Measurements from ENCODE around the gene GDNF.

The GDNF gene

DNA sequence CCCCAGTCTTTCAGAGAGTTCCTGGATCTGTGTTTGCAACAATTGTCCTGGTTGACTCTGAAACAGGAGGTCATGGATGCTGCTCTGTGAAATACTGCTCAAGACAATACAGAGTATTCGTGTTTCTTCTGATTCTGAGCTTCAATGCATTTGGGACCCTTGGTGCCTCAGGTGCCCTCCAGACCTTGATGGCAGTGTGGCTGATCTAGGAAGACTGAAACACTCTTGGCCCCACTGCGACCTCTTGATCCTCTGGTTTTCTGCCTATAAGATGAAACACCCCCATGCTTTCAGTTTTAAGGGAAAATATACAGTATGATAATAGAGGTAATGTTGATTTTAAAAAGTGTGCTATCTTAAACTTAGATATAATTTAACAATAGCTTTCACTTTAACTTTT lies 67.6 kb downstream of the GDNF start:
- Histone ChIP-seq H3K4me3 (ENCODE audit: low read depth in 1 of 2, low read length in 1 of 2) (no peak overlapping the region), H3K36me3 (no peaks in the 10 kb centered on the region), H3K27ac (peak overlapping the region; percentile 79), H3K27me3 (no peaks in the 10 kb centered on the region), H3K9me3 (no peaks in the 10 kb centered on the region), H3K4me1 (ENCODE audit: control insufficient read depth in 1 of 2, insufficient read depth in 1 of 2, low read depth in 1 of 2, low read length in 1 of 2) (peaks cover 47 to 57% of the 10 kb centered on the region in 2 experiments)
- TF ChIP-seq, protein P1, sequence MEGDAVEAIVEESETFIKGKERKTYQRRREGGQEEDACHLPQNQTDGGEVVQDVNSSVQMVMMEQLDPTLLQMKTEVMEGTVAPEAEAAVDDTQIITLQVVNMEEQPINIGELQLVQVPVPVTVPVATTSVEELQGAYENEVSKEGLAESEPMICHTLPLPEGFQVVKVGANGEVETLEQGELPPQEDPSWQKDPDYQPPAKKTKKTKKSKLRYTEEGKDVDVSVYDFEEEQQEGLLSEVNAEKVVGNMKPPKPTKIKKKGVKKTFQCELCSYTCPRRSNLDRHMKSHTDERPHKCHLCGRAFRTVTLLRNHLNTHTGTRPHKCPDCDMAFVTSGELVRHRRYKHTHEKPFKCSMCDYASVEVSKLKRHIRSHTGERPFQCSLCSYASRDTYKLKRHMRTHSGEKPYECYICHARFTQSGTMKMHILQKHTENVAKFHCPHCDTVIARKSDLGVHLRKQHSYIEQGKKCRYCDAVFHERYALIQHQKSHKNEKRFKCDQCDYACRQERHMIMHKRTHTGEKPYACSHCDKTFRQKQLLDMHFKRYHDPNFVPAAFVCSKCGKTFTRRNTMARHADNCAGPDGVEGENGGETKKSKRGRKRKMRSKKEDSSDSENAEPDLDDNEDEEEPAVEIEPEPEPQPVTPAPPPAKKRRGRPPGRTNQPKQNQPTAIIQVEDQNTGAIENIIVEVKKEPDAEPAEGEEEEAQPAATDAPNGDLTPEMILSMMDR (IDR thresholded peaks at IDR 0.05), result no peak

DNA sequence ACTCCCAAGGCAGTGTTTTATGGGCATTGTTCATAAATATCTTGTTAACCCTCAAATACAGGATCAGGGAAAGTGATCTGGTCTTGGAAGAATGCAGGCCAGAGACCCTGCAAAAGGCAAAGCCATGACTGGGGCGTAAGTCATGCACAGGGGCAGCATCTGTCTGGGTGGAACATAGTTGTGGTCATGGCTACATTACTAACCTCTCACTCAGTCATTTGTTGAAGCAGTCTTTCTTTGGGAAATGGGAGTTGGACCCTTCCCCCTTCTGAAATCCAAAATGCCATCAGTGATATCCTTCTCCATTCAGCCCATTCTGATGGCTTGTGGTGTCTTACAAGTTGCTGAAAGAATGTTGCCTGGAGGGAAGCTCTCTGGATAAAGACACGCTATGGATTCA lies 68.1 kb downstream of the GDNF start:
- no peaks in the 10 kb centered on the region for H3K36me3 ChIP-seq
- TF ChIP-seq, protein P1 (IDR thresholded peaks at IDR 0.05), result no peak
- H3K27ac ChIP-seq, result peak overlapping the region; percentile 79
- no peak overlapping the region for H3K4me3 ChIP-seq (ENCODE audit: low read depth in 1 of 2, low read length in 1 of 2)
- peaks cover 42 to 52% of the 10 kb centered on the region in 2 experiments for H3K4me1 ChIP-seq (ENCODE audit: control insufficient read depth in 1 of 2, insufficient read depth in 1 of 2, low read depth in 1 of 2, low read length in 1 of 2)
- no peaks in the 10 kb centered on the region for H3K9me3 ChIP-seq
- H3K27me3 ChIP-seq, result no peaks in the 10 kb centered on the region

DNA sequence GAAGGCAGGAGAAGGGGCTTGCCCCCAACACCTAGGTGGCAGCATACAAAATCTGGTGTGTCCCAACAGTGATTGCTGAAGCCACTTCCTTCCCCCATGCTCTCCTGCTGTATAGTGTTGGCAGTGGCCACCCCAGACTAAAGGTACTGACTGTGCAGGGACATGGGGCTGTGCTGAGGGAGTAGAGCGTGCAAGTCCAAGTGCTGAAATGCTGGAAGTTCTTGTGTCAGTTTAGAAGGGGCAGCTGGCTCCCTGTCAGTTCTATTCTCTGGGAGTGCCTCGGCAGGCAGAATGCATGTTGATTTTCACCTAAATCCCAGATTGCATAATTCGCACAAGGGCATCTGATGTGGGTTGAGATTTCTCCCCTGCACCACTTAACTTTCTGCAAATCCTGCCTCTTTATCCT lies 68.6 kb downstream of the GDNF start:
- no peaks in the 10 kb centered on the region for H3K27me3 ChIP-seq
- H3K4me3 ChIP-seq (ENCODE audit: low read depth in 1 of 2, low read length in 1 of 2), result no peak overlapping the region
- TF ChIP-seq, protein P1 (IDR thresholded peaks at IDR 0.05), result no peak
- peak overlapping the region; percentile 79 for H3K27ac ChIP-seq
- peaks cover 42 to 48% of the 10 kb centered on the region in 2 experiments for H3K4me1 ChIP-seq (ENCODE audit: control insufficient read depth in 1 of 2, insufficient read depth in 1 of 2, low read depth in 1 of 2, low read length in 1 of 2)
- no peaks in the 10 kb centered on the region for H3K9me3 ChIP-seq
- H3K36me3 ChIP-seq, result no peaks in the 10 kb centered on the region

DNA sequence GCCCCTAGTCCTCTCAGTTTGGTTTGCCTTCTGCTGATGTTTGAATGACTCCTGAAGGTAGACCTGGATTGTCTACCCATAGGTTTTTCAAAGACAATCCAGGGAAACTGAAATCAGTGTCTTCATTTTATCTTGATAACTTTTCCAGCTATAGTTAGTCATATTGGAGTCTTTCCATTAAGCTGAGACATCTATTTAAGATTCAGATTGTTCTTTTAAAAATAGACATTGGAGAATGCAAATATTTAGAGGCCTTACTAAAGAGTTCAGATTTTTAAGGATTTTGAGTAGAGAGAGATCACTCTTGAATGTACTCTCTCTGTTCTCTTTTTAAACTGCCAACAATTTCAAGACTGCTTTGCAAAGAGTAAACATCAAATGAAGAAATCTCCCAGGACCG lies 69.1 kb downstream of the GDNF start:
- Histone ChIP-seq H3K9me3 (no peaks in the 10 kb centered on the region), H3K27ac (peak overlapping the region; percentile 79), H3K27me3 (no peaks in the 10 kb centered on the region), H3K36me3 (no peaks in the 10 kb centered on the region), H3K4me1 (ENCODE audit: control insufficient read depth in 1 of 2, insufficient read depth in 1 of 2, low read depth in 1 of 2, low read length in 1 of 2) (peaks cover 42 to 48% of the 10 kb centered on the region in 2 experiments), H3K4me3 (ENCODE audit: low read depth in 1 of 2, low read length in 1 of 2) (no peak overlapping the region)
- TF ChIP-seq, protein P1 (IDR thresholded peaks at IDR 0.05), result no peak

DNA sequence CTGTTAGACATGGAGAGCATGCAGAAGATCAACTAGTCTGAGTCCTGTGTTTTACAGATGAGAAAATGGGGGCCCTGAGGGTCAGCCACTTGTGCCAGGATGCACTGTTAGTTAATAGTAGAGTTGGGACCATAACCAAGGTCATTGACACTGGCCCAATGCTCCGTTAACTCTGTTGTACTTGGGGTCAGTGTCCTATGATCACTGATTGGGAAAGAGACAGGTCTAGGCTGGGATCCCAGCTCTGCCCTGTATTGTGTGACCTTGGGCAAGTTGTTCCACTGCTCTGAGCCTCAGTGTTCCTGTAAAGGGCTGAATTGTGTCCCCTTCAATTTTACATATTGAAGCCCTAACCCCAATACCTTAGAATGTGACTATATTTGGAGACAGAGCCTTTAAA lies 70.0 kb downstream of the GDNF start:
- Histone ChIP-seq H3K4me1 (ENCODE audit: control insufficient read depth in 1 of 2, insufficient read depth in 1 of 2, low read depth in 1 of 2, low read length in 1 of 2) (peaks cover 42 to 48% of the 10 kb centered on the region in 2 experiments), H3K27me3 (no peaks in the 10 kb centered on the region), H3K27ac (peak overlapping the region; percentile 79), H3K36me3 (no peaks in the 10 kb centered on the region), H3K9me3 (no peaks in the 10 kb centered on the region), H3K4me3 (ENCODE audit: low read depth in 1 of 2, low read length in 1 of 2) (no peak overlapping the region)
- TF ChIP-seq, protein P1 (IDR thresholded peaks at IDR 0.05), result no peak

DNA sequence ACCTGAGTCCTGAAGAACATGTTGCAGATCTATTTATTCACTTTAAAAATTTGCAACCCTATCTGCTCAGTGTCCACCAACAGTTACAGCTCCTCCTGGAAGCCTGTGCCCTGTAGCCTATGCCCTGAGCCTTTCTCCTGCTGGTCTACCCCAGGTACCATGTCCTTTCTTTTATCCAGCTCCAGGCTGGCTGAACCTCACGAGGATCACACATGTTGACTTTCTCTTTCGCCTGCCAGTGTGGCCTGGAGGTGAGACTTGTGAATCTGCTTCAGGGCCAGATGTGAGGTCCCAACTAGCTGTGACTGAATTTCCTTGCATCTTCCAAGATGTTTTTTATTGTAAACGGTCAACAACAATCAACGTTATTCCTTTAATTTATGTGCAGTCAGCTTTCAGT lies 70.7 kb downstream of the GDNF start:
- TF ChIP-seq, protein P1 (IDR thresholded peaks at IDR 0.05), result no peak
- H3K4me3 ChIP-seq (ENCODE audit: low read depth in 1 of 2, low read length in 1 of 2), result no peak overlapping the region
- H3K9me3 ChIP-seq, result no peaks in the 10 kb centered on the region
- H3K36me3 ChIP-seq, result no peaks in the 10 kb centered on the region
- no peaks in the 10 kb centered on the region for H3K27me3 ChIP-seq
- H3K27ac ChIP-seq, result peak overlapping the region; percentile 79
- peaks cover 42 to 48% of the 10 kb centered on the region in 2 experiments for H3K4me1 ChIP-seq (ENCODE audit: control insufficient read depth in 1 of 2, insufficient read depth in 1 of 2, low read depth in 1 of 2, low read length in 1 of 2)

Measured in neutrophil (primary cell).